Esophagus (tissue), 2 donors: ENCODE data around the gene BCL2L11. TPM values are rescaled to one million over a fixed set of nuclear protein-coding genes. Genes with fewer than 3 reads are reported as not detected.

ENCODE experiments used
- H3K27ac ChIP-seq, 2 donors: one replicate each; pipeline ENCODE4 v1.5.1; 2013; ENCODE audit warnings: low read depth in 2 of 2, mild to moderate bottlenecking in 2 of 2, inconsistent platforms in 1 of 2, low read length in 1 of 2, moderate library complexity in 1 of 2
- H3K27me3 ChIP-seq, 2 donors: one replicate each; pipeline ENCODE4 v1.6.1; 2013; ENCODE audit warnings: low read length in 2 of 2, control low read depth in 1 of 2, mild to moderate bottlenecking in 1 of 2; ENCODE audit not compliant: insufficient read depth in 2 of 2, control insufficient read depth in 1 of 2
- H3K36me3 ChIP-seq, 2 donors: one replicate each; pipeline ENCODE4 v1.6.1; 2013; ENCODE audit warnings: low read length in 1 of 2; ENCODE audit not compliant: control insufficient read depth in 2 of 2, insufficient read depth in 2 of 2
- H3K4me1 ChIP-seq, 2 donors: one replicate each; pipeline ENCODE4 v1.6.1; 2013; ENCODE audit warnings: low read length in 1 of 2; ENCODE audit not compliant: control insufficient read depth in 2 of 2, insufficient read depth in 2 of 2
- H3K4me3 ChIP-seq, 2 donors: one replicate each; pipeline ENCODE4 v1.5.1; 2013; ENCODE audit warnings: low read length in 2 of 2, mild to moderate bottlenecking in 2 of 2, low read depth in 1 of 2, moderate library complexity in 1 of 2
- H3K9me3 ChIP-seq, 2 donors: one replicate each; pipeline ENCODE4 v1.6.1; 2013; ENCODE audit warnings: mild to moderate bottlenecking in 2 of 2, low read depth in 1 of 2, low read length in 1 of 2, moderate library complexity in 1 of 2; ENCODE audit not compliant: control insufficient read depth in 2 of 2, insufficient read depth in 1 of 2
- WGBS, 2 donors: extraction: QIAGEN DNeasy Blood & Tissue Kit; methylation state at CpG; one replicate each; pipeline ENCODE4 v1.1.7; 2013; 5-methylcytosine and 5-hydroxymethylcytosine counted together
- polyA plus RNA-seq, 2 donors: library from polyadenylated mRNA; stranded (reverse); fragments of 200-250 nt; gene quantifications; one replicate each; pipeline ENCODE4 v1.2.3, GENCODE V29; 2013
- donor health status: healthy with polysubstance abuse.
- donor health status: Bipolar disorder and iron deficiency.

The BCL2L11 gene
- polyA plus RNA-seq, 2 donors = 3.9 to 4.1 TPM

DNA sequence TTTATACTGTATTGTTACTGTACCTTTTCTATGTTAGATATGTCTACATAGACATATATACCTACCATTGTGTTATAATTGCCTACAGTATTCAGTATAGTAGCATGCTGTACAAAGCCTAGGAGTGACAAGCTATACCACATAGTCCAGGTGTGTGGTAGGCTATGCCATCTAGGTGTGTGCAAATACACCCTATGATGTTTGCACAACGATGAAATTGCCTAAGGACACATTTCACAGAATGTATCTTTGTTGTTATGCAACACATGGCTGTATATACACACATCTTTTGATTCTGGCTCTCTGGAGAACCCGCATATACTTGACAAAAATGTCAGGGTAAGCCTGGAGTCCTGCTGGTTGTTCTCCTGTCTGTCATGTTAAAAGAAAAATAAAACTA is 85.1 kb downstream of the BCL2L11 start:
- H3K4me1 ChIP-seq = no peaks in the 10 kb centered on the region
- no peaks in the 10 kb centered on the region for H3K9me3 ChIP-seq
- 42 to 69% methylated on average over 2 of the region's 2 CpGs for WGBS, 2 donors
- no peak overlapping the region for H3K27ac ChIP-seq
- H3K36me3 ChIP-seq = no peaks in the 10 kb centered on the region
- H3K4me3 ChIP-seq = no peak overlapping the region
- no peaks in the 10 kb centered on the region for H3K27me3 ChIP-seq

GRCh38 chr2:111207851-111208250 is 87.1 kb downstream of the BCL2L11 start:
- H3K27me3 ChIP-seq = no peaks in the 10 kb centered on the region
- WGBS, 2 donors = 97 to 100% methylated on average over 1 of the region's 1 CpG
- H3K4me3 ChIP-seq = no peak overlapping the region
- no peaks in the 10 kb centered on the region for H3K4me1 ChIP-seq
- no peaks in the 10 kb centered on the region for H3K36me3 ChIP-seq
- H3K9me3 ChIP-seq = no peaks in the 10 kb centered on the region
- no peak overlapping the region for H3K27ac ChIP-seq

DNA sequence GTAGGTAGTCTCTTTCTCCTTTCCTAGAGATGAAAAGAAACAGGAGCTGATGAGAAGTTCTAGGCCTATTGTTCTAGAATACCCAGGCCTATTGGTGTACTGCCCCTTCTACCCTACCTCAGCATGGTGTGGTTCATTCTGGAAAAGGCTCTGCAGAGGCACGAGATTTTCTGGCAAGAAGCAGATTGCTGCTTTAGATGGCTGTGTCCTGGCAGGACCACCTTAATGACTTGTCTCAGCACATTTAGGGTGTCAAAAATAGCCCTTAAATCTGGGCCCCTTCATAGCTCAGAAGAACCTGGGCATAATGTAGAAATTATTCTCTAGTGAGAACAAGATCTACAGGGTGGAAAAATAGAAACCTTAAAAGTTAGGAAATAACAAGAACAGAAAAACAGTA is 87.9 kb downstream of the BCL2L11 start:
- Histone ChIP-seq H3K27me3 (no peaks in the 10 kb centered on the region), H3K9me3 (no peaks in the 10 kb centered on the region), H3K4me1 (no peaks in the 10 kb centered on the region), H3K4me3 (no peak overlapping the region), H3K36me3 (no peaks in the 10 kb centered on the region), H3K27ac (no peak overlapping the region)
- WGBS, 2 donors = 79 to 83% methylated on average over 1 of the region's 1 CpG

GRCh38 chr2:111209045-111209514 is 88.4 kb downstream of the BCL2L11 start:
- no peak overlapping the region for H3K4me3 ChIP-seq
- no peak overlapping the region for H3K27ac ChIP-seq
- H3K4me1 ChIP-seq = no peaks in the 10 kb centered on the region
- no peaks in the 10 kb centered on the region for H3K27me3 ChIP-seq
- no peaks in the 10 kb centered on the region for H3K9me3 ChIP-seq
- 85 to 92% methylated on average over 1 of the region's 1 CpG for WGBS, 2 donors
- H3K36me3 ChIP-seq = no peaks in the 10 kb centered on the region

GRCh38 chr2:111210036-111210435 is 89.3 kb downstream of the BCL2L11 start:
- no peaks in the 10 kb centered on the region for H3K9me3 ChIP-seq
- H3K27ac ChIP-seq = no peak overlapping the region
- H3K27me3 ChIP-seq = no peaks in the 10 kb centered on the region
- no peaks in the 10 kb centered on the region for H3K4me1 ChIP-seq
- H3K4me3 ChIP-seq = no peak overlapping the region
- no peaks in the 10 kb centered on the region for H3K36me3 ChIP-seq
- WGBS, 2 donors = 91 to 98% methylated on average over 1 of the region's 1 CpG

DNA sequence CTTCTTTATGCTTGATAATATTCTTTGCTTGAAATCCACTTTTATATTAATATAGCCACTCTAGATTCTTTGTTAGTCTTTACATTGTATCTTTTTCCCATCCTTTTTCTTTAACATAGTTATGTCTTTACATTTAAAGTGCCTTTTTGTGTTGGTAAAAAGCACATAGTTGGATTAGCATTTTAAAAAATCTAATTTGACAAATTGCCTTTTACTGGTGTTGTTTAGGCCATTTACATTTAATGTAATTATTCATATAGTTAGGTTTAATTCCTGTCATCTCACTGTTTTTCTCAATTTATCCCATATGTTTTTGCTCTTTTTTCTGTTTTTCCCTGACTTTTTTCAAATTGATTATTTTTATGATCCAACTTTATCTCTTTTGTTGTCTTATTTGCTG is 93.2 kb downstream of the BCL2L11 start:
- H3K4me3 ChIP-seq = no peak overlapping the region
- no peaks in the 10 kb centered on the region for H3K9me3 ChIP-seq
- peaks cover 0 to 5% of the 10 kb centered on the region in 2 donors for H3K4me1 ChIP-seq
- H3K36me3 ChIP-seq = no peaks in the 10 kb centered on the region
- no peak overlapping the region for H3K27ac ChIP-seq
- H3K27me3 ChIP-seq = no peaks in the 10 kb centered on the region

DNA sequence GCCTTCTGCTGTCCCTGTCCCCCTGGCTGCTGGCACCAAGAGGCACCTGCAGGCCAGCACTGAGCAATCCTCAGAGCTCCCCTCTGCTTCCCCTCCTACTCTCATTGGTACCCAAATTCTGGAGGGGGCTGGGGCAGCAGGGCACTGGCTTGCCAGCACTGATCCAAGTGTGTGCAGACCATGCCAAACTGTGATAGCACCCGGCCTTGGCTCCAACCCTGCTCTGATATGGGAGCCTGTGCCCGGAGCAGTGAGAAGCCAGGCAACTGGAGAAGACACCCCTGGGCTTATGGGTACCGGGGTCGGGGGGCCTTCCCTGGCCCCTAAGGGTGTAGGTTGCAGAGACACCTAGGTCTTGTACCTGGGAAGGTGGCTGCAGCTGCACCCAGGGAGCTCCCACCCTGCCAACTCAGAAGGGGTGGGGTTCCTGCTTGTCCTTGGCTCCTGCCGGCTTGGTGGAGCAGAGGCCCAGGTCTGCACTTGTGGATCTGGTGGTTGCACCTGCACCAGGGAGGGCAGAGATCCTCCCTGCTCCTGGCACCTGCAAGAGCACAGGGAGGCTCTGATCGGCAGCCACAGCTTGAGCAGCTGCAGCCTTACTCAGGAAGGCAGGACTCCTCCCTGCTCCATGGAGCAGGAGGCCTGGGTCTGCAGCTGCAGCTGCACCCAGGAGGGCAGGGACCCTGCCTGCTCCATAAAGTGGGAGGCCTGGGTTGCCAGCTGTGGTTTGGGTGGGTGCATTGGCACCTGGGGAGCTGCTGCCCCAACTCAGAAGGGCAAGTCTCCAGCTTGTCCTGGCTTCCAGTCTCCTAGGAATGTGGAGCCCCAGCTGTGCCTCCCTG is 96.3 kb downstream of the BCL2L11 start:
- WGBS, 2 donors = 58 to 68% methylated on average over 6 of the region's 6 CpGs
- H3K4me1 ChIP-seq = peaks cover 0 to 5% of the 10 kb centered on the region in 2 donors
- H3K27me3 ChIP-seq = no peaks in the 10 kb centered on the region
- H3K27ac ChIP-seq = no peak overlapping the region
- H3K4me3 ChIP-seq = no peak overlapping the region
- H3K36me3 ChIP-seq = no peaks in the 10 kb centered on the region
- no peaks in the 10 kb centered on the region for H3K9me3 ChIP-seq
